ENCODE data around the gene WDSUB1.

DNA sequence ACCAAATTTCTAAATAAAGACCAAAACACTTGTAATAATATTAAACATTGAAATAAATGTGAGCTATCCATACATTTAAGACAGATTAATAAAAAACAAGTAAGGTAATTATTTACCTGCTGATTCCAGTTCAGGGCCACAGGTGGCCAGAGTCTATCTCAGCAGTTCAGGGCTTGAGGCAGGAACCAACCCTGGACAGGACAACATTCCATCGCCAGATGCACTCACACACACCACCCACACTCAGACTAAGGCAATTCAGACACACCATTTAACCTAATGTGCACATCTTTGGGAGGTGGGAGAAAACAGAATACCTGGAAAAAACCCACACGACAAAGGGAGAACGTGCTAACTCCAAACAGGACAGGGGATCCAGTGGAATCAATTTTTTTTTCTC, 14.1 kb upstream of the WDSUB1 start:
- TF ChIP-seq POLR2AphosphoS5 (IDR thresholded peaks at IDR 0.05; ENCODE audit: low read depth, low read length), result no peak
- TF ChIP-seq, protein P1, sequence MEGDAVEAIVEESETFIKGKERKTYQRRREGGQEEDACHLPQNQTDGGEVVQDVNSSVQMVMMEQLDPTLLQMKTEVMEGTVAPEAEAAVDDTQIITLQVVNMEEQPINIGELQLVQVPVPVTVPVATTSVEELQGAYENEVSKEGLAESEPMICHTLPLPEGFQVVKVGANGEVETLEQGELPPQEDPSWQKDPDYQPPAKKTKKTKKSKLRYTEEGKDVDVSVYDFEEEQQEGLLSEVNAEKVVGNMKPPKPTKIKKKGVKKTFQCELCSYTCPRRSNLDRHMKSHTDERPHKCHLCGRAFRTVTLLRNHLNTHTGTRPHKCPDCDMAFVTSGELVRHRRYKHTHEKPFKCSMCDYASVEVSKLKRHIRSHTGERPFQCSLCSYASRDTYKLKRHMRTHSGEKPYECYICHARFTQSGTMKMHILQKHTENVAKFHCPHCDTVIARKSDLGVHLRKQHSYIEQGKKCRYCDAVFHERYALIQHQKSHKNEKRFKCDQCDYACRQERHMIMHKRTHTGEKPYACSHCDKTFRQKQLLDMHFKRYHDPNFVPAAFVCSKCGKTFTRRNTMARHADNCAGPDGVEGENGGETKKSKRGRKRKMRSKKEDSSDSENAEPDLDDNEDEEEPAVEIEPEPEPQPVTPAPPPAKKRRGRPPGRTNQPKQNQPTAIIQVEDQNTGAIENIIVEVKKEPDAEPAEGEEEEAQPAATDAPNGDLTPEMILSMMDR (IDR thresholded peaks at IDR 0.05), result no peak
- no peak for TF ChIP-seq RXRA (IDR thresholded peaks at IDR 0.05; ENCODE audit: borderline replicate concordance, low read depth)
- no peak for TF ChIP-seq EP300 (IDR thresholded peaks at IDR 0.05; ENCODE audit: borderline replicate concordance in 1 of 2, low read depth in 1 of 2, low read length in 1 of 2)
- no peak for TF ChIP-seq MEF2A (IDR thresholded peaks at IDR 0.05; ENCODE audit: borderline replicate concordance, low read depth)
- TF ChIP-seq EZH2phosphoT487 (IDR thresholded peaks at IDR 0.05; ENCODE audit: borderline replicate concordance, low read depth), result no peak
- TF ChIP-seq TAF1 (IDR thresholded peaks at IDR 0.05; ENCODE audit: borderline replicate concordance, low read depth, low read length), result no peak
